ENCODE measurements around the gene OARD1.

The OARD1 gene

GRCh38 chr6:41053041-41053440 lies 19.1 kb downstream of the OARD1 start, which contains the start of gene APOBEC2:
Gene APOBEC2, plus strand, starts transcription at chr6:41053202. Its CDS starts 146 bp downstream, at chr6:41053348.
- TF ChIP-seq, protein P1, sequence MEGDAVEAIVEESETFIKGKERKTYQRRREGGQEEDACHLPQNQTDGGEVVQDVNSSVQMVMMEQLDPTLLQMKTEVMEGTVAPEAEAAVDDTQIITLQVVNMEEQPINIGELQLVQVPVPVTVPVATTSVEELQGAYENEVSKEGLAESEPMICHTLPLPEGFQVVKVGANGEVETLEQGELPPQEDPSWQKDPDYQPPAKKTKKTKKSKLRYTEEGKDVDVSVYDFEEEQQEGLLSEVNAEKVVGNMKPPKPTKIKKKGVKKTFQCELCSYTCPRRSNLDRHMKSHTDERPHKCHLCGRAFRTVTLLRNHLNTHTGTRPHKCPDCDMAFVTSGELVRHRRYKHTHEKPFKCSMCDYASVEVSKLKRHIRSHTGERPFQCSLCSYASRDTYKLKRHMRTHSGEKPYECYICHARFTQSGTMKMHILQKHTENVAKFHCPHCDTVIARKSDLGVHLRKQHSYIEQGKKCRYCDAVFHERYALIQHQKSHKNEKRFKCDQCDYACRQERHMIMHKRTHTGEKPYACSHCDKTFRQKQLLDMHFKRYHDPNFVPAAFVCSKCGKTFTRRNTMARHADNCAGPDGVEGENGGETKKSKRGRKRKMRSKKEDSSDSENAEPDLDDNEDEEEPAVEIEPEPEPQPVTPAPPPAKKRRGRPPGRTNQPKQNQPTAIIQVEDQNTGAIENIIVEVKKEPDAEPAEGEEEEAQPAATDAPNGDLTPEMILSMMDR (conservative IDR thresholded peaks at IDR 0.05), result no peak
- no peak within 1 kb of the TSS for H3K27ac ChIP-seq

DNA sequence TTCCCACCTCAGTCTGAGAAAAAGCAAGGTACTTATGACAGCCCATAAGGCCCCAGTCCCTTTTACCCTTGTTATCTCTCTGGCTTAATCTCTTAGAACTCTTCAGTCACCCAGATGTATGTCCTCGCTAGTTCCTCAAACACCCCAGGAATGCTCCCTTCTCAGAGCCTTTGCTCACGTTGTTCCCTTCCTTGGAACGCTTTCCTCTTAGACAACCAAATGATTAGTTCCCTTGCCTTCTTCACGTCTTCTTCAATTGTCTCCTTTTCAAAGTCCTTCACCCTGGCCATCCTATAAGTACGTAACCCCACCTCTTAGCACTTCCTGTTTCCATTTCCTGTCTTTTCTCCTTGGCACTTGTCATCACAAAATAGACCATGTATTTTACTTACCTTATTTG lies 20.3 kb downstream of the OARD1 start:
- TF ChIP-seq, protein P1 (conservative IDR thresholded peaks at IDR 0.05), result no peak
- H3K27ac ChIP-seq, result no peak overlapping the region

DNA sequence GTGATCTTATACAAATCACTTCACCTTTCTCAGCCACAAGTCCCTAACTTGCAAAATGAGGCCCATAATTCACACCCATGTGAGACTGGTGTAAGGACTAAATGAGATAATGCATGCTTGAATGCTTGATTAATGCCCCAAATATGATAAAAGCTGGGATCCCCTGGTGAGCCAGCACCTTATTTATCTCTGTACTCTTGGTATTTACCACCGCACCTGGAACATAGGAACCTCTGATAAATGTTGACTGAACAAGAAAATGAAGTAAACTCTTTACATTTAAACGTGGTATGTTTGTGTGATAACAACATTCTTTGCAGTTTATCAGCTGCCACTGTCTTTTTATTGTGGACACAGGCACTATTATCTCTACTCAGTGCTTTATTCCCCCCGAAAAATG lies 21.6 kb downstream of the OARD1 start:
- H3K27ac ChIP-seq, result no peak overlapping the region
- TF ChIP-seq, protein P1 (conservative IDR thresholded peaks at IDR 0.05), result no peak

DNA sequence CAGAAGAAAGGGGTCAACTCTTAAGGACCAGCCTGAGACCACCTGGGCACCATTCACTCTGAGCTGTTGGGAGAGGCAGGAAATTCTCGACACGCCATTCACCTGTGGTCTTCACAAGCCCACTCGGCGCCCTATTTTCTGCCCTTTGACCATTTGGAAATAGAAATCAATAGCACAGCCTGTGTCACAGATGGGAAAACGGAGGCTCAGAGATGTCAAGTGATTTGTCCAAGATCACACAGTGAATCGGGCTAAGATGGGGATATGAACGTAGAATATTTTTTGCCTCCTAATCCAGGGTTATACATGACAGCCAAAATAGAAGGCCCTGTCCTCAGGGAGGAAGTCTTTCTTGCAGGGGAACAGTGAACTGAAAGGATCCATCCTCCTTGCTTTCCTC lies 22.2 kb downstream of the OARD1 start:
- no peak overlapping the region for H3K27ac ChIP-seq
- TF ChIP-seq, protein P1 (conservative IDR thresholded peaks at IDR 0.05), result no peak

DNA sequence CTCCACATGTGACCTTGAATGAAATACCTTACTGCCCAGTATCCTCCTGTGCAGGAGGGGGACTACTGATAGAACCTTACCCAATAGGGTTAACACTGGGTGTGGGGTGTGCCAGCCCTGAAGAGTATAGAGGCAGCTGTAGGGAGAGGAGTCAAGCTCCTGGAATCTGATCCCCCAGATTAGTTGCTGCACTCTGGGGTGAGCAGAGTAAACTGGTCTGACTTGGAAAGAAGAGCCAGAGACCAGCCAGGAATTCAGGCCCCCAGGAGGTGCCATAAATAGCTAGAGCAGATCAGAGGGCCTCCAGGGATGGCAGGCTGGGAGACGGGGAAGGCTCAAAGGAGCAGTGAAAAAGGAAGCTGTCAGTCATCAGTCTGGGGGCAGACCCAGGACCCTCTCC lies 22.6 kb downstream of the OARD1 start:
- TF ChIP-seq, protein P1 (conservative IDR thresholded peaks at IDR 0.05), result no peak

DNA sequence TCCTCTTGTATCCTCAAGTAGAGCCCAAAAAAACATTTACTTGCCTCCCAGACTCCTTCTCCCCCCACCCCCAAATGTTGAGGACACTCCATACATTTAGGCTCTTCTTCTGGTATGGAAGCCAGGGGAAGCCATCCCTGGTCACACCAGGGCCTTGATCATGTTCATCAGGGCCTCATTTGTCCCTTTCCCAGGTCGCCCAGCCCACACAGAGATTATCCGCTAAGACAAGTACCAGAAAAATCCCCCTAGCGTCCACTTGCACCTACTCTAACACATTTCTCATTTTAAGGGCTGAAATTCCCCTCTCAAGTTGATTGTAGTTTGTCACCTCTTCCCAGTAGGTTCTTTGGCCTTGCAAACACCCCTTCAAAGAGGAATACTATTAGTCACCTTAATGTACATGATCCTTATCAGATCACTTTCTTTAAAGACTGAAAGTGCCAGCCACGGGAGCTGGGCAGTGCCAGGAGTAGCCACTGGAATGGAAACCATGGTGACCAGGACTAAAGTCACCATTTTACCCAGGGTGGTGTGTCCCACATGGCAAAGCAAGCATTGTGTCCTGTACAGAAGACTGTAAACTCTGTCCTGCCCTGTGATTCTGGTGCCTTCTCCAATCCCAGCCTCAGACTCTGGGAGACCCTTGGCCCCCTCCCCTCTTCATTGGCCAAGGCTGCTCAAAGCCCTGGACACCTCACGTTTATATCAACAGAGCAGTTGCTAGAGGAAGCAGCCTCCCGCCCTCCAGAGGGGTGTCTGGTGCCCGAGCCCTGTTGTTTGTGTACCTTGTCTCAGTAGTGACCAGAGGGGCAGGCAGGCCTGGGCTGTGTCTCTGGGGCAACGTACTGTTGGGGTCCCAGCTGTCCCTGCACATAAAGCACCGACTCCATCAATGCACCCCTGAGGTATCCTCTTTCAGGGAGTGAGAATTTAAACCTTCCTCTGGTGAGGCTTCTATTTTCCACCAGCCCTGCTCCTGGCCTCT lies 24.1 kb downstream of the OARD1 start:
- TF ChIP-seq, protein P1 (conservative IDR thresholded peaks at IDR 0.05), result no peak
- no peak overlapping the region for H3K27ac ChIP-seq

More for the DNA sequence above, 22.6 kb downstream of the OARD1 start:
- H3K27ac ChIP-seq, result no peak overlapping the region

GRCh38 chr6:41047306-41047705 lies 24.9 kb downstream of the OARD1 start:
- TF ChIP-seq, protein P1 (conservative IDR thresholded peaks at IDR 0.05), result no peak
- no peak overlapping the region for H3K27ac ChIP-seq

Data from VCaP (cell line).